ENCODE measurements around the gene MRPL45. TPM values are rescaled to one million over a fixed set of nuclear protein-coding genes. Genes with fewer than 3 reads are reported as not detected.

MRPL45 gene
- total and polyA plus RNA-seq, 10 of the 15 experiments (the other 5 are each of a cell fraction or from before 2014, with no cell fraction given), result 37.5 to 128 (median 59.6) TPM

DNA sequence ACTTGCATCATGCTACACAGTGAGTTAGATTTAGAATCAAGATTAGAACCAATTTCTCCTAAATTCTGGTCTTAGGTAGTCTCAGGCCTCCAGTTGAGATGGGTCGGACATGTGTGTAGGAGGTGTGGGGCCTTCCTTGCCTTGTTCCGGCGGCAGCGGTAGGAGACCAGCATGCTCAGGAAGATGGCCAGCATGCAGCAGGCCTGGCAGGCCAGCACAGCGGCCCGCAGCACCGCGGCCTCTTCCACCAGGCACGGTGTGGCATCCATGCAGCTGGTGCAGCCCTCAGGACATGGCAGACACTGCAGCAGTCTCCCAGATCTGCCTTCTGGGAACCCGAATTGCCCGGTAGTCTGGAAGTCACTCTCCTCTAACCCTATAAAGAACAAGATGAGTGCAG is 39.9 kb downstream of the MRPL45 start:
- H3K36me3 ChIP-seq (ENCODE audit: control insufficient read depth in 2 of 2, insufficient read depth in 2 of 2, low read length in 1 of 2), result no peaks in the 10 kb centered on the region
- no peaks in the 10 kb centered on the region for H3K9me3 ChIP-seq (replicated peaks; ENCODE audit: control insufficient read depth, insufficient read depth, low read length)
- in situ Hi-C loops (cut with MboI), result no loop called here
- no peak for ATAC-seq
- no peak for TF ChIP-seq SIX5 (IDR thresholded peaks at IDR 0.05; ENCODE audit: low read depth, low read length, severe bottlenecking)
- TF ChIP-seq MTA2 (IDR thresholded peaks at IDR 0.05; ENCODE audit: low read depth), result no peak
- no peak for TF ChIP-seq MYB (IDR thresholded peaks at IDR 0.05; ENCODE audit: borderline replicate concordance, low read depth, low read length)
- TF ChIP-seq, protein P1, sequence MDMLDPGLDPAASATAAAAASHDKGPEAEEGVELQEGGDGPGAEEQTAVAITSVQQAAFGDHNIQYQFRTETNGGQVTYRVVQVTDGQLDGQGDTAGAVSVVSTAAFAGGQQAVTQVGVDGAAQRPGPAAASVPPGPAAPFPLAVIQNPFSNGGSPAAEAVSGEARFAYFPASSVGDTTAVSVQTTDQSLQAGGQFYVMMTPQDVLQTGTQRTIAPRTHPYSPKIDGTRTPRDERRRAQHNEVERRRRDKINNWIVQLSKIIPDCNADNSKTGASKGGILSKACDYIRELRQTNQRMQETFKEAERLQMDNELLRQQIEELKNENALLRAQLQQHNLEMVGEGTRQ (IDR thresholded peaks at IDR 0.05; ENCODE audit: borderline replicate concordance, low read depth, low read length), result no peak
- no peak for TF ChIP-seq CHD2 (IDR thresholded peaks at IDR 0.05; ENCODE audit: borderline replicate concordance, low read depth, low read length)
- TF ChIP-seq SP1 (IDR thresholded peaks at IDR 0.05; ENCODE audit: low read depth, low read length), result no peak
- TF ChIP-seq, protein P2, sequence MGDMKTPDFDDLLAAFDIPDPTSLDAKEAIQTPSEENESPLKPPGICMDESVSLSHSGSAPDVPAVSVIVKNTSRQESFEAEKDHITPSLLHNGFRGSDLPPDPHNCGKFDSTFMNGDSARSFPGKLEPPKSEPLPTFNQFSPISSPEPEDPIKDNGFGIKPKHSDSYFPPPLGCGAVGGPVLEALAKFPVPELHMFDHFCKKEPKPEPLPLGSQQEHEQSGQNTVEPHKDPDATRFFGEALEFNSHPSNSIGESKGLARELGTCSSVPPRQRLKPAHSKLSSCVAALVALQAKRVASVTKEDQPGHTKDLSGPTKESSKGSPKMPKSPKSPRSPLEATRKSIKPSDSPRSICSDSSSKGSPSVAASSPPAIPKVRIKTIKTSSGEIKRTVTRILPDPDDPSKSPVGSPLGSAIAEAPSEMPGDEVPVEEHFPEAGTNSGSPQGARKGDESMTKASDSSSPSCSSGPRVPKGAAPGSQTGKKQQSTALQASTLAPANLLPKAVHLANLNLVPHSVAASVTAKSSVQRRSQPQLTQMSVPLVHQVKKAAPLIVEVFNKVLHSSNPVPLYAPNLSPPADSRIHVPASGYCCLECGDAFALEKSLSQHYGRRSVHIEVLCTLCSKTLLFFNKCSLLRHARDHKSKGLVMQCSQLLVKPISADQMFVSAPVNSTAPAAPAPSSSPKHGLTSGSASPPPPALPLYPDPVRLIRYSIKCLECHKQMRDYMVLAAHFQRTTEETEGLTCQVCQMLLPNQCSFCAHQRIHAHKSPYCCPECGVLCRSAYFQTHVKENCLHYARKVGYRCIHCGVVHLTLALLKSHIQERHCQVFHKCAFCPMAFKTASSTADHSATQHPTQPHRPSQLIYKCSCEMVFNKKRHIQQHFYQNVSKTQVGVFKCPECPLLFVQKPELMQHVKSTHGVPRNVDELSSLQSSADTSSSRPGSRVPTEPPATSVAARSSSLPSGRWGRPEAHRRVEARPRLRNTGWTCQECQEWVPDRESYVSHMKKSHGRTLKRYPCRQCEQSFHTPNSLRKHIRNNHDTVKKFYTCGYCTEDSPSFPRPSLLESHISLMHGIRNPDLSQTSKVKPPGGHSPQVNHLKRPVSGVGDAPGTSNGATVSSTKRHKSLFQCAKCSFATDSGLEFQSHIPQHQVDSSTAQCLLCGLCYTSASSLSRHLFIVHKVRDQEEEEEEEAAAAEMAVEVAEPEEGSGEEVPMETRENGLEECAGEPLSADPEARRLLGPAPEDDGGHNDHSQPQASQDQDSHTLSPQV (IDR thresholded peaks at IDR 0.05), result no peak
- TF ChIP-seq SREBF1 (IDR thresholded peaks at IDR 0.05; ENCODE audit: low read length), result no peak
- TF ChIP-seq, protein P3, sequence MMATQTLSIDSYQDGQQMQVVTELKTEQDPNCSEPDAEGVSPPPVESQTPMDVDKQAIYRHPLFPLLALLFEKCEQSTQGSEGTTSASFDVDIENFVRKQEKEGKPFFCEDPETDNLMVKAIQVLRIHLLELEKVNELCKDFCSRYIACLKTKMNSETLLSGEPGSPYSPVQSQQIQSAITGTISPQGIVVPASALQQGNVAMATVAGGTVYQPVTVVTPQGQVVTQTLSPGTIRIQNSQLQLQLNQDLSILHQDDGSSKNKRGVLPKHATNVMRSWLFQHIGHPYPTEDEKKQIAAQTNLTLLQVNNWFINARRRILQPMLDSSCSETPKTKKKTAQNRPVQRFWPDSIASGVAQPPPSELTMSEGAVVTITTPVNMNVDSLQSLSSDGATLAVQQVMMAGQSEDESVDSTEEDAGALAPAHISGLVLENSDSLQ (IDR thresholded peaks at IDR 0.05), result no peak
- no peak for TF ChIP-seq ATF7 (IDR thresholded peaks at IDR 0.05; ENCODE audit: low read depth)
- TF ChIP-seq POU2F2 (IDR thresholded peaks at IDR 0.05; ENCODE audit: borderline replicate concordance, low read depth, low read length), result no peak
- TF ChIP-seq ZNF207 (IDR thresholded peaks at IDR 0.05; ENCODE audit: borderline replicate concordance), result no peak
- WGBS (ENCODE audit: insufficient coverage, insufficient replicate concordance, low lambda C conversion rate, missing lambda C conversion rate), result 68% methylated on average over 11 of the region's 11 CpGs
- no peak overlapping the region for H3K27ac ChIP-seq (ENCODE audit: control insufficient read depth, insufficient read depth)
- H3K27me3 ChIP-seq (replicated peaks in 1 of 2; ENCODE audit: control insufficient read depth in 2 of 2, insufficient read depth in 2 of 2, low read length in 1 of 2), result no peaks in the 10 kb centered on the region
- no peak overlapping the region for H3K9ac ChIP-seq (ENCODE audit: control insufficient read depth, insufficient read depth, low read length)
- SMC1A ChIA-PET (ENCODE audit: uncharacterized antibody, unreplicated experiment), result no interaction called here
- DNase-seq (ENCODE audit: low read depth, low spot score), result no peak
- intact Hi-C loops (cut with micrococcal nuclease; ENCODE audit: unreplicated experiment), result no loop called here
- no TSS peak for BruUV-seq (replicated peaks)
- no peak overlapping the region for H3K4me3 ChIP-seq
- POLR2A ChIA-PET, result interaction anchor here (0.6 kb wide), 1 partner anchor 14 kb away, joined by 3 read pairs; no protein-coding TSS in a partner anchor
- FAIRE-seq, result no peak
- no peaks in the 10 kb centered on the region for H3K4me1 ChIP-seq (ENCODE audit: control insufficient read depth, insufficient read depth, low read length)
- no peak overlapping the region for H3K4me2 ChIP-seq (ENCODE audit: control insufficient read depth, insufficient read depth)
- no peaks in the 10 kb centered on the region for H3K79me2 ChIP-seq (ENCODE audit: control insufficient read depth, insufficient read depth, low read length)
- CTCF ChIA-PET, result interaction anchor here (1.2 kb wide), 1 partner anchor 77 kb away, joined by 4 read pairs; no protein-coding TSS in a partner anchor
- RAD21 ChIA-PET (ENCODE audit: unreplicated experiment), result no interaction called here
- H2AFZ ChIP-seq (ENCODE audit: control insufficient read depth, low read depth, low read length), result no peak overlapping the region
- no peaks in the 10 kb centered on the region for H4K20me1 ChIP-seq (ENCODE audit: control insufficient read depth, insufficient read depth)

Data from GM12878 (cell line).